ENCODE data around the gene IMPDH2. TPM values are rescaled to one million over a fixed set of nuclear protein-coding genes. Genes with fewer than 3 reads are reported as not detected.

The IMPDH2 gene
- total RNA-seq, 2 experiments from 2014 or later, result 295 to 360 TPM

- peaks cover 48% of the 10 kb centered on the region for H3K79me2 ChIP-seq (ENCODE audit: insufficient read depth, low read depth, low read length)
- H3K4me1 ChIP-seq (ENCODE audit: insufficient read depth, low read length, poor library complexity, severe bottlenecking), result peaks cover 67% of the 10 kb centered on the region
- no peak for TF ChIP-seq CTCF (conservative IDR thresholded peaks at IDR 0.05; ENCODE audit: low read length)
- TF ChIP-seq EZH2phosphoT487 (IDR thresholded peaks at IDR 0.05; ENCODE audit: borderline replicate concordance, low read depth, low read length), result no peak
- H3K4me3 ChIP-seq (ENCODE audit: low read depth, low read length, poor library complexity, severe bottlenecking), result peak overlapping the region; percentile 80
- peak overlapping the region; percentile 93 for H3K4me2 ChIP-seq (ENCODE audit: low read length)
- H3K9me3 ChIP-seq (ENCODE audit: low read length), result no peaks in the 10 kb centered on the region
- H3K27ac ChIP-seq (ENCODE audit: low read depth, low read length, poor library complexity, severe bottlenecking), result peak overlapping the region; percentile 93
- BruUV-seq (replicated peaks), result no TSS peak
- ChIA-PET POLR2A (interaction anchor here (1.0 to 4.4 kb wide), 3 partner anchors 15 to 70 kb away, joined by 4 to 42 read pairs (median 10); partner anchors contain the start of genes QRICH1 and WDR6), CTCF (ENCODE audit: unreplicated experiment) (no interaction called here)
- H3K9me2 ChIP-seq (ENCODE audit: insufficient read depth, low read length), result no peaks in the 10 kb centered on the region
- peak; percentile 59 for DNase-seq (ENCODE audit: low spot score)
- 0 out of 2 replicates have a peak, but pooled peaks cover 4% of the 10 kb centered on the region for H4K20me1 ChIP-seq (ENCODE audit: insufficient read depth, low read length)
- intact Hi-C loops (cut with micrococcal nuclease; ENCODE audit: unreplicated experiment), result loop anchor here (5.0 kb wide), 1 partner anchor 780 kb away; the partner anchor contains the start of gene INKA1
- peaks cover 55% of the 10 kb centered on the region for H3K36me3 ChIP-seq (ENCODE audit: insufficient read depth, low read length)
- H2AFZ ChIP-seq (ENCODE audit: low read length), result no peak overlapping the region; the same call in 1 of the 2 replicates
These were observed 6.5 kb downstream of the IMPDH2 start for GRCh38 chr3:49022688-49023171.

- H3K9me2 ChIP-seq (ENCODE audit: insufficient read depth, low read length), result no peaks in the 10 kb centered on the region
- ChIA-PET CTCF (ENCODE audit: unreplicated experiment) (interaction anchor here (0.6 kb wide), 1 partner anchor 734 kb away, joined by 3 read pairs; no protein-coding TSS in a partner anchor), POLR2A (interaction anchor here (0.6 to 4.4 kb wide), 8 partner anchors 14 to 382 kb away, joined by 3 to 42 read pairs (median 4); partner anchors contain the start of genes P4HTM, QRICH1 and WDR6)
- BruUV-seq (replicated peaks), result no TSS peak
- peak; percentile 99 for DNase-seq (ENCODE audit: low spot score)
- H3K4me3 ChIP-seq (ENCODE audit: low read depth, low read length, poor library complexity, severe bottlenecking), result peak within 1 kb of the TSS; percentile 80
- peak within 1 kb of the TSS; percentile 93 for H3K27ac ChIP-seq (ENCODE audit: low read depth, low read length, poor library complexity, severe bottlenecking)
- H3K4me1 ChIP-seq (ENCODE audit: insufficient read depth, low read length, poor library complexity, severe bottlenecking), result peaks cover 65% of the 10 kb centered on the region
- intact Hi-C loops (cut with micrococcal nuclease; ENCODE audit: unreplicated experiment), result loop anchor here (1.0 to 5.0 kb wide), 4 partner anchors 33 to 780 kb away; partner anchors contain the start of genes APEH, INKA1 and QRICH1
- peaks cover 48% of the 10 kb centered on the region for H3K36me3 ChIP-seq (ENCODE audit: insufficient read depth, low read length)
- H2AFZ ChIP-seq (ENCODE audit: low read length), result peak within 1 kb of the TSS; percentile 36; the same call in 1 of the 2 replicates
- no peaks in the 10 kb centered on the region for H3K9me3 ChIP-seq (ENCODE audit: low read length)
- peak within 1 kb of the TSS; percentile 93 for H3K4me2 ChIP-seq (ENCODE audit: low read length)
- TF ChIP-seq CTCF (conservative IDR thresholded peaks at IDR 0.05; ENCODE audit: low read length), result peak; percentile 84
- TF ChIP-seq EZH2phosphoT487 (IDR thresholded peaks at IDR 0.05; ENCODE audit: borderline replicate concordance, low read depth, low read length), result no peak
- H4K20me1 ChIP-seq (ENCODE audit: insufficient read depth, low read length), result 0 out of 2 replicates have a peak, but pooled peaks cover 4% of the 10 kb centered on the region
- H3K79me2 ChIP-seq (ENCODE audit: insufficient read depth, low read depth, low read length), result peaks cover 41% of the 10 kb centered on the region; the same call in 1 of the 2 replicates
These were observed 7.1 kb downstream of the IMPDH2 start, which contains the start of gene NDUFAF3 for GRCh38 chr3:49021813-49022687. Gene NDUFAF3, plus strand, starts transcription at chr3:49022121. Its CDS starts 24 bp downstream, at chr3:49022145.
